Middle frontal gyrus (tissue), 1 donor: ENCODE results near the gene SNU13.
"Not testable (repeated sequence)": the region's sequence is repeated elsewhere in the genome, so short reads cannot be mapped to it uniquely, and the experiment has no call there.

ENCODE experiments used
- DNase-seq: peaks from one replicate; pipeline ENCODE4 v3.0.0-alpha.2; 2015; ENCODE audit warnings: low spot score; ENCODE audit errors: extremely low spot score

SNU13 gene

GRCh38 chr22:41682033-41682807, 6.4 kb downstream of the SNU13 start:
- peak; percentile 74 for DNase-seq

DNA sequence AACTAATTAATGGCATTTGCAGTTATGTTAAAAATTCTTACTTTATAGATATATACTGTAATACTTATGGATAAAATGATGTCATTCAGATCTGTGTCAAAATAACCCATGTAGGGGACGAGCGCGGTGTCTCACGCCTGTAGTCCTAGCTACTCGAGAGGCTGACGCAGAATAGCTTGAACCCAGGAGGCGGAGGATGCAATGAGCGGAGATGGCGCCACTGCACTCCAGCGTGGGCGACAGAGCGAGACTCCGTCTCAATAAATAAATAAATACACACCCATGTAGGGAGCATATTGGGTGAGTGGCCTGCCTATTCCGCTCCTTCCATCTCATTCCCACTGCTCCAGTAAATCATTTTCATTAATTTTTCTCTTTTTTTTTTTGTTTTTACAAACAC, 7.1 kb downstream of the SNU13 start:
- DNase-seq, result no peak

GRCh38 chr22:41676134-41676533, 12.5 kb downstream of the SNU13 start:
- no peak for DNase-seq

GRCh38 chr22:41674846-41675340, 13.8 kb downstream of the SNU13 start:
- no peak for DNase-seq

GRCh38 chr22:41672780-41673509, 15.7 kb downstream of the SNU13 start:
- no peak for DNase-seq

GRCh38 chr22:41672096-41672495, 16.6 kb downstream of the SNU13 start:
- not testable (repeated sequence) for DNase-seq

DNA sequence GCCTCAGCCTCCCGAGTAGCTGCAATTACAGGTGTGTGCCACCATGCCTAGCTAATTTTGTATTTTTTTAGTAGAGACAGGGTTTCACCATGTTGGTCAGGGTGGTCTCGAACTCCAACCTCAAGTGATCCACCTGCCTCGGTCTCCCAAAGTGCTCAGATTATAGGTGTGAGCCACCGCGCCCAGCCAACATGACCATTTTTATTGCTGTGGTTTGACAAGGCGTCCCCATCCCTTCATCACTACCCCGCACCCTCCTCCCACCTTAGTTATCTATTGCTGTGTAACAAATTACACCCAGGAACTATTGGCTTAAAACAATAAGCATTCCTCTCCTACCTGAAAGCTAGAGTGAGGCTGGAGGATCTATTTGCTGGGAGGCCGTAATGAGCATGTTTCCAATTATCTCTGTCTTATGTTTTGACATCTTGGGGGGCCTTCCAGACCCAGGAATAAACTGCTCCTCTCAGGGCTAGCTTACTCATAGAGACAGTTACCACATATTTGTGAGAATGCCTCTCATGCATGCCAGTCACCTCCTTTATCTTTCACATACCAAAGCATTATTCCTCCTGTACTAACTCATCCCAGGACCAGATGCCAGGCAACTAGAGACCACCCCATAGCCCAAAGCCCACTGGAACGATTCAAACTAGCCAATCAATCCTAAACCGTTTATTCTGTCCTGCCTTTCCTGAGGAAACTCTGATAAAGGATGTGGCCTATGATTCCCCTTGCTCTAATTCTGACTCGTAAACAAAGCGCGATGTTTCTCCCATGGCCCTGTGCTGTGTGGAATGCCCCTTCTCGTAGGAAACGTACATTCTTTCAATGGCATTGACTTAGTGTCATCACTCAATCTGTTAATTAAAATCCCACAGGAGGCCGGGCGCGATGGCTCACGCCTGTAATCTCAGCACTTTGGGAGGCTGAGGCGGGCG, 19.4 kb downstream of the SNU13 start:
- DNase-seq, result no peak

GRCh38 chr22:41664951-41665350, 23.7 kb downstream of the SNU13 start:
- DNase-seq, result no peak

DNA sequence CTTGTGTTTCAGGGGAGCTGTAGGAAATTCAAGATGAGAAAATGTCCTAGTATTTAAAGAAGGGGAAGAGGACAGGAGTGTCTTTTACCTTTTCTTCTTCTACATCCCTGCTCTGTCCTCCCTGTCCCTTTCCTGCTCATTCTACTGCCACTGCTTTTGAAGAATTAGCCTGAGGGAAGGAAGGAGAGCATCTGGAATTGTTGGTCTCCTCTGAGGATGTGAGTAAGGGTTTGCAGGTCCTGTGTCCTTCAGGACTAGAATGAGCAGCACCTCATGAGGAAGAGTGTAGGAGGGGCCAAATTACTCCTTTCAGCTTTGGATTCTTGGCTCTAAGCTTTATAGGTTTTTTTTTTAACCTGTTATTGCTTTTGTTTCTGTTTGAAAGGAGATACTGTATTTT, 24.2 kb downstream of the SNU13 start:
- no peak for DNase-seq

GRCh38 chr22:41663594-41663993, 25.1 kb downstream of the SNU13 start:
- DNase-seq, result not testable (repeated sequence)

DNA sequence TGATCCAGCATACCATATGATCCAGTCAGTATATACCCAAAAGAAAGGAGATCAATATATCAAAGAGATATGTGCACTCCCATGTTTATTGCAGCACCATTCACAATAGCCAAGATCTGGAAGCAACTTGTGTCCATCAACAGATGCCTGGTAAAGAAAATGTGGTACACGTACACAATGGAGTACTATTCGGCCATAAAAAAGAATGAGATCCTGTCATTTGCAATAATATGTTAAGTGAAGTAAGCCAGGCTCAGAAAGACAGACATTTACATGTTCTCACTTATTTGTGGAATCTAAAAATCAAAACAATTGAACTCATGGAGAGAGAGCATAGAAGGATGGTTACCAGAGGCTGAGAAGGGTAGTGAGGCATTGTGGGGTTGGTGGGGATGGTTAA, 27.0 kb downstream of the SNU13 start:
- DNase-seq, result no peak

- DNase-seq, result no peak
Observed at GRCh38 chr22:41661088-41661487, 27.6 kb downstream of the SNU13 start.

DNA sequence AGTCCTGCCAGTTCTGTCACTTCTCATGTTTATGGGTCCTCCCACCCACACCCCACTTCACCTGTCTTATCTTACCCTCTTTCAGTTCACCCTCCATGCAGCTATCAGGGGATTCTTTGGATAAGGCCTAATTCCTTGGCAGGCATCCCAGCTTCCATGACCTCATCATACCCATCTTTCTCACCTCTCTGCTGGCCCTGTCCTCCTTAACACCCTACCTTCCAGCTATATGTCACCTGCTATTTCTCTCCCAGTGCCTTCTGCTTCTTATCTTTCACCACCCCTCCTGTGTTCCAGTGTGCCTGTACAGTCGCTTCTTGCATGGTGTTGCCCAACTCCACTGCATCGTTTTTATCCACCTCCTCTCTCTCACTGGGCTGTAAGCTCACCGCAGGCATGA, 28.3 kb downstream of the SNU13 start:
- no peak for DNase-seq

DNA sequence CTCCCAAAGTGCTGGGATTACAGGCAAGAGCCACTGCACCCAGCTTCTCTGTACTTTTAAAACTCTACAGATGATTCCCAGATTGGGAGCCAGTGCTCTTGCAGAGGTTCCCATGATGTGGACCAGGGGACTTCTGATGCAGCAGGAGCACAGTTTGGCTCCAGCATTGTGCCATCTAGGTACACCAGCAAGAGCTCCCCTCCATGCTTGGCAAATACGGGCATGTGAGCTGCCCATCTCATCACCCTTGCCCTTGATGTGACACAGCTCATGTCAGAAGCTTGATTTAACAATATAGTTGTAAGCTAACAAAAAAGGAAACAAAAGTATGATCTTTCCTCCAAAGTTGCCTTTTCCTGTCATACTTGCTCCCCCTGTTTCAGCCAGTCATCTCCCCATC, 28.7 kb downstream of the SNU13 start:
- no peak for DNase-seq

DNA sequence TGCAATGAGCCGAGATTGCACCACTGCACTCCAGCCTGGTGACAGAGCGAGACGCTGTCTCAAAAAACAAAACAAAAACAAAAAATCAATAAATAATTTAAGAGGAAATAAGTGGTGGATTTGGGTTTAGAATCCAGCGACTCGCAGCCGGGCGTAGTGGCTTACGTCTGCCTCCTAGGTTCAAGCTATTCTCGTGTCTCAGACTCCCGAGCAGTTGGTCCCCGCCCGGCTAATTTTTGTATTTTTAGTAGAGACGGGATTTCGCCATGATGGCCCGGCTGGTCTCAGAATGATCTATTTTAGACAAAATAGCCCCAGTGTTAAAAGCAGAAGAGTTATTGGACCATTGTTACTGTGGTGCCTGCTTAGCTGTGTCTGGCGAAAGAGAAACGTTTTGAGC, 29.8 kb downstream of the SNU13 start:
- DNase-seq, result no peak

GRCh38 chr22:41657709-41658108, 31.0 kb downstream of the SNU13 start:
- no peak for DNase-seq

DNA sequence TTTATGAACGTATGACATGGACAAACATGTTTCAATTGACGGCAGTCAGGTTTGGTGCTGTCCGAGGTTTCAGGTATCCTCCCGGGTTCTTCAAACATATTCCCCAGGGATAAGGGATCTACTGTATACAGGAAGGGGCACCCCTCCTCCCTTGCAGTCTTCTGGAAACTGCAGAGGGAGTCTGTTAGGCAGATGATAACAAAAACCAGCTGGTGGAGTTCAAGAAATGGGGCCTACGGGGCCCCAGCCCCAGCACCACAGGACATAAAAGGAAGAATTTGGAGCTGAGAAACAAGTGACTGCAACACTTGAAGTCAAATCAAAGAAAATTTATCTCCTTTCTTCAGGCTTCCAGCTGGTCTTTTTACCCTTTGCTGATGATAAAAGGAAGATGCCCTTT, 32.1 kb downstream of the SNU13 start:
- no peak for DNase-seq

DNA sequence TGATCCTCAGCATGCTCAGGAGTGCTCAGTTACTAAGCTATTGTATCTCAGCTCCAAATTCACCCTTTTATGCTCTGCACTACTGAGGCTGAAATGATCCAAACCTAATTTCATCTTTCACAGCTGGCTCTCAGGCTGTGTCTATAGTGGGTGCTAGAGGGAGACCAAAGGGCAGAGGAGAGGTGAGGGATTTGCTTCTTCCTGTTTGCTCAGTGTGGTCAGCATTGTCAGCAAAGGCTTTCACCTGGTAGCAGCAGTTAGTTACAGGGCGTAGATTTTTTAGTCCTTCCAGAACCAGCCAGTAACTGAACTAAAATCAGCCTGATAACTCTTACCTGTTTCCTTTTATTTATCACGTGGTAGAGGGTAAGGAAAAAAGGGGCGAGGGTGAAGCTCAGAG, 34.3 kb downstream of the SNU13 start:
- no peak for DNase-seq

GRCh38 chr22:41650821-41651220, 37.8 kb downstream of the SNU13 start:
- no peak for DNase-seq

DNA sequence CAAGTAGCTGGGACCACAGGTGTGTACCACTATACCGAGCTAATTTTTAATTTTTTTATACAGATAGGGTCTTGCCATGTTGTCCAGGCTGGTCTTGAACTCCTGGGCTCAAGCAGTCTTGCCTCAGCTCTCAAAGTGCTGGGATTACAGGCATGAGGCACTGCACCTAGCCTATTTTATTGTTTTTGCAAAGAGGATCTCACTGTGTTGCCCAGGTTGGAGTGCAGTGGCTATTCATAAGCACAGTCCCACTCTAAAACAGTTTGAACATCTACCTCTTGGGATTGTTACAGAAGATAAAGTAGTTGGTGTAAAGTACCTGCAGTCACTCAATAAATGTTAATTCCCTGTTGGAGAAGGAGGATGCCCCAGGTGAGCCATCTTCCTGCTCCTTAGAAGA, 38.4 kb downstream of the SNU13 start:
- no peak for DNase-seq

DNA sequence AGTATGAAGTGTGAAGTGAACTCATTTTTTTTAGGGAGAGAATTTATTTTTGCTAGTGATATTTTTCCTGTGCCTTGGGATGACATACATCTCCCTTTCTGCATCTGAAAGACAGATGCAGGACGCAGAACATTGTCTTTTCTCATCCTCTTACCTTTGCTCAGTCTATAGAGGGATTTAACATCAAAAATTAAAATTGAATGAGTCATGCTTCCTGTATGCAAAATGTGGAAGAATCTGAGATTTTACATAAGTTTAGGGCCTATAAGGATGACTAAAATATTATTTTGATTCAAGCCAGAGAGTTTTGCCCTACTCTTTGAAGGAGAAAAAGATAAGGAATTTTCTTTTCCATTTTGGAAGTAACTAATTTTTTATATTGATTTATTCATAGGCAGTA, 40.2 kb downstream of the SNU13 start:
- no peak for DNase-seq

- no peak for DNase-seq
Observed at GRCh38 chr22:41647771-41648170, 40.9 kb downstream of the SNU13 start.
